Liver (tissue), 3 donors: ENCODE results near the gene PEAK1.

Source experiments
- EGR1 ChIP-seq, 2 donors: IDR thresholded peaks; 2 replicates each; pipeline ENCODE4 v1.6.1; 2016 to 2018; ENCODE audit warnings: antibody characterized with exemption in 2 of 2, low read depth in 2 of 2
- TAF1 ChIP-seq: conservative IDR thresholded peaks from 2 replicates; pipeline ENCODE4 v1.6.1; 2016; ENCODE audit warnings: antibody characterized with exemption, mild to moderate bottlenecking
- TF ChIP-seq, protein P1 (sequence below): fragments of 150-350 bp; IDR thresholded peaks from 2 replicates; pipeline ENCODE4 v1.5.1; 2017; ENCODE audit warnings: improper control_type of control experiment, low read depth, low read length; ENCODE audit not compliant: missing input control
- TF ChIP-seq, protein P2 (sequence below): IDR thresholded peaks from 2 replicates; pipeline ENCODE4 v1.6.1; 2016; ENCODE audit warnings: antibody characterized with exemption, mild to moderate bottlenecking
- donor health status: healthy.
- donor health status: healthy.

DNA sequence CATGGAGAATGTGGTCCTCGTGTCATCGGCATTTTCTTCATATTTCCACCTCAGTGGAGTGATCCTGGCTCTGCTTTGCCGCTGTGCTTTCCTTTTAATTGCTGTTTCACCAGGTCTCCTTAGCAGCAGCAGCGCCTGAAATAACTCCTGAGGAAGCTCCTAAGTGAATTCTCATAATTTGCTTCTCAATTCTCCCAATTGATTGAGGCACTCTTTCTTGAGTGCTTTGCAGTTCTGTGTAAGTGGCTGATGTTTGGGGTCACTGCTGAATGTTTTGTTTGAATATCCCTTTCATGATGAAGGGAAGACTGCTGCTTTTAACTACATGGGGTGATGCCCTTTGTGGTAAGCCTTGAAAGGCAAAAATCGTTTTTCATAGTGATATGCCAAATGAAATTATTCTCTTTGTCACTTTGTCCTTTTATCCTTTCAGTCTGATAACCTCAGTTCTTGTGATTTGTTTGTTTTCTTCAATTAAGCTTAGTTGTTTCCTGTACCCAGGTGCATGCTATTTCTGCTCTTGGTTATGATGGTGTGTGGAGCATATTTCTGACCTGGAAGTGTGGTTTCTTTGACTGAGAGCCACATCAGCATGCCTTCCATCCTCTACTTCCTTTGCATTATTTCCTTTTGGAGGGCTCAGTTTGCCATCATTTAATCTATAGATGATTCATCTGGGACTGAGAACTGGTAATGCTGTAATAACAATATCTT is 37.4 kb upstream of the PEAK1 start:
- TF ChIP-seq EGR1 (IDR thresholded peaks at IDR 0.05; ENCODE audit: low read depth in 2 of 2): no peak
- TF ChIP-seq, protein P1, sequence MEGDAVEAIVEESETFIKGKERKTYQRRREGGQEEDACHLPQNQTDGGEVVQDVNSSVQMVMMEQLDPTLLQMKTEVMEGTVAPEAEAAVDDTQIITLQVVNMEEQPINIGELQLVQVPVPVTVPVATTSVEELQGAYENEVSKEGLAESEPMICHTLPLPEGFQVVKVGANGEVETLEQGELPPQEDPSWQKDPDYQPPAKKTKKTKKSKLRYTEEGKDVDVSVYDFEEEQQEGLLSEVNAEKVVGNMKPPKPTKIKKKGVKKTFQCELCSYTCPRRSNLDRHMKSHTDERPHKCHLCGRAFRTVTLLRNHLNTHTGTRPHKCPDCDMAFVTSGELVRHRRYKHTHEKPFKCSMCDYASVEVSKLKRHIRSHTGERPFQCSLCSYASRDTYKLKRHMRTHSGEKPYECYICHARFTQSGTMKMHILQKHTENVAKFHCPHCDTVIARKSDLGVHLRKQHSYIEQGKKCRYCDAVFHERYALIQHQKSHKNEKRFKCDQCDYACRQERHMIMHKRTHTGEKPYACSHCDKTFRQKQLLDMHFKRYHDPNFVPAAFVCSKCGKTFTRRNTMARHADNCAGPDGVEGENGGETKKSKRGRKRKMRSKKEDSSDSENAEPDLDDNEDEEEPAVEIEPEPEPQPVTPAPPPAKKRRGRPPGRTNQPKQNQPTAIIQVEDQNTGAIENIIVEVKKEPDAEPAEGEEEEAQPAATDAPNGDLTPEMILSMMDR: no peak
- TF ChIP-seq, protein P2, sequence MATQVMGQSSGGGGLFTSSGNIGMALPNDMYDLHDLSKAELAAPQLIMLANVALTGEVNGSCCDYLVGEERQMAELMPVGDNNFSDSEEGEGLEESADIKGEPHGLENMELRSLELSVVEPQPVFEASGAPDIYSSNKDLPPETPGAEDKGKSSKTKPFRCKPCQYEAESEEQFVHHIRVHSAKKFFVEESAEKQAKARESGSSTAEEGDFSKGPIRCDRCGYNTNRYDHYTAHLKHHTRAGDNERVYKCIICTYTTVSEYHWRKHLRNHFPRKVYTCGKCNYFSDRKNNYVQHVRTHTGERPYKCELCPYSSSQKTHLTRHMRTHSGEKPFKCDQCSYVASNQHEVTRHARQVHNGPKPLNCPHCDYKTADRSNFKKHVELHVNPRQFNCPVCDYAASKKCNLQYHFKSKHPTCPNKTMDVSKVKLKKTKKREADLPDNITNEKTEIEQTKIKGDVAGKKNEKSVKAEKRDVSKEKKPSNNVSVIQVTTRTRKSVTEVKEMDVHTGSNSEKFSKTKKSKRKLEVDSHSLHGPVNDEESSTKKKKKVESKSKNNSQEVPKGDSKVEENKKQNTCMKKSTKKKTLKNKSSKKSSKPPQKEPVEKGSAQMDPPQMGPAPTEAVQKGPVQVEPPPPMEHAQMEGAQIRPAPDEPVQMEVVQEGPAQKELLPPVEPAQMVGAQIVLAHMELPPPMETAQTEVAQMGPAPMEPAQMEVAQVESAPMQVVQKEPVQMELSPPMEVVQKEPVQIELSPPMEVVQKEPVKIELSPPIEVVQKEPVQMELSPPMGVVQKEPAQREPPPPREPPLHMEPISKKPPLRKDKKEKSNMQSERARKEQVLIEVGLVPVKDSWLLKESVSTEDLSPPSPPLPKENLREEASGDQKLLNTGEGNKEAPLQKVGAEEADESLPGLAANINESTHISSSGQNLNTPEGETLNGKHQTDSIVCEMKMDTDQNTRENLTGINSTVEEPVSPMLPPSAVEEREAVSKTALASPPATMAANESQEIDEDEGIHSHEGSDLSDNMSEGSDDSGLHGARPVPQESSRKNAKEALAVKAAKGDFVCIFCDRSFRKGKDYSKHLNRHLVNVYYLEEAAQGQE: no peak
- TF ChIP-seq TAF1: no peak
